GM23248 (cell line): Measurements from ENCODE around the gene LRSAM1. TPM values are rescaled to one million over a fixed set of nuclear protein-coding genes. Genes with fewer than 3 reads are reported as not detected.

ENCODE experiments used
- DNase-seq: peaks from one replicate; pipeline ENCODE4 v3.0.0-alpha.2; 2015
- H2AFZ ChIP-seq: fragments of 200-600 bp; sonication (generic); 2 replicates; pipeline ENCODE4 v1.6.1; 2016; ENCODE audit warnings: antibody characterized with exemption
- H3F3A ChIP-seq: fragments of 200-600 bp; sonication (generic); 2 replicates; pipeline ENCODE4 v1.6.1; 2016; ENCODE audit warnings: mild to moderate bottlenecking, antibody characterized with exemption, mixed run types; ENCODE audit not compliant: insufficient read depth
- H3K27ac ChIP-seq: fragments of 200-600 bp; sonication (generic); 2 replicates; pipeline ENCODE4 v1.5.1; 2016; ENCODE audit warnings: mild to moderate bottlenecking
- H3K27me3 ChIP-seq: fragments of 200-600 bp; sonication (generic); replicated peaks from 2 replicates; pipeline ENCODE4 v1.6.1; 2016; ENCODE audit warnings: mild to moderate bottlenecking; ENCODE audit not compliant: insufficient read depth
- H3K36me3 ChIP-seq: fragments of 200-600 bp; sonication (generic); 2 replicates; pipeline ENCODE4 v1.6.1; 2016; ENCODE audit warnings: low read depth, mild to moderate bottlenecking
- H3K4me1 ChIP-seq: fragments of 200-600 bp; sonication (generic); 2 replicates; pipeline ENCODE4 v1.6.1; 2016; ENCODE audit warnings: mild to moderate bottlenecking; ENCODE audit not compliant: insufficient read depth
- H3K4me2 ChIP-seq: fragments of 200-600 bp; sonication (generic); one replicate; pipeline ENCODE4 v1.6.1; 2016; ENCODE audit warnings: mild to moderate bottlenecking; ENCODE audit not compliant: unreplicated experiment
- H3K4me3 ChIP-seq: fragments of 200-600 bp; sonication (generic); 2 replicates; pipeline ENCODE4 v1.5.1; 2016; ENCODE audit warnings: mild to moderate bottlenecking
- H3K79me2 ChIP-seq: fragments of 200-600 bp; sonication (generic); 2 replicates; pipeline ENCODE4 v1.6.1; 2016; ENCODE audit warnings: mild to moderate bottlenecking; ENCODE audit not compliant: insufficient read depth
- H3K9ac ChIP-seq: fragments of 200-600 bp; sonication (generic); 2 replicates; pipeline ENCODE4 v1.6.1; 2016; ENCODE audit warnings: mild to moderate bottlenecking
- H3K9me2 ChIP-seq: fragments of 200-600 bp; sonication (generic); 2 replicates; pipeline ENCODE4 v1.6.1; 2016; ENCODE audit warnings: mixed run types, mild to moderate bottlenecking, moderate library complexity; ENCODE audit not compliant: insufficient read depth
- H3K9me3 ChIP-seq: fragments of 200-600 bp; sonication (generic); one replicate; pipeline ENCODE4 v1.6.1; 2017; ENCODE audit warnings: low read depth
- H4K20me1 ChIP-seq: fragments of 200-600 bp; sonication (generic); 2 replicates; pipeline ENCODE4 v1.6.0; 2016; ENCODE audit not compliant: insufficient read depth
- EZH2 ChIP-seq: fragments of 200-600 bp; sonication (generic); IDR thresholded peaks from 2 replicates; pipeline ENCODE4 v1.6.1; 2018; ENCODE audit warnings: antibody characterized with exemption, mild to moderate bottlenecking; ENCODE audit not compliant: insufficient read depth, poor library complexity, severe bottlenecking
- EZH2phosphoT487 ChIP-seq: fragments of 200-600 bp; sonication (generic); IDR thresholded peaks from 2 replicates; pipeline ENCODE4 v1.6.1; 2018; ENCODE audit warnings: antibody characterized with exemption, moderate library complexity, mild to moderate bottlenecking, low read depth; ENCODE audit not compliant: insufficient read depth
- WGBS, 2 experiments: methylation state at CpG; one replicate each; pipeline ENCODE4 v1.1.6; 2015 to 2017; ENCODE audit warnings: low lambda C conversion rate in 2 of 2, low coverage in 1 of 2; ENCODE audit errors: missing lambda C conversion rate in 2 of 2; 5-methylcytosine and 5-hydroxymethylcytosine counted together
- in situ Hi-C: fragments of 300-500 bp; cut with MboI; formaldehyde crosslinking; loops from 2 replicates; pipeline ENCODE4 v1.15.0; 2020
- polyA plus RNA-seq: library from polyadenylated mRNA; unstranded; fragments of >200 nt; fragmentation: Nextera tagmentation; extraction: Ambion mirVana; gene quantifications from 2 replicates; pipeline ENCODE4 v1.2.1, GENCODE V29; 2016
- total RNA-seq: library from RNA; depleted of rRNA; stranded (reverse); fragments of >200 nt; shearing (Covaris generic); gene quantifications from 2 replicates; pipeline ENCODE4 v1.2.3, GENCODE V29; 2014

The LRSAM1 gene
- total and polyA plus RNA-seq, 2 experiments from 2014 or later: 14.9 to 15.5 TPM

GRCh38 chr9:127506117-127506813 is 55.0 kb downstream of the LRSAM1 start:
- Histone ChIP-seq H3K4me3 (no peak overlapping the region), H3K79me2 (peaks cover 74% of the 10 kb centered on the region), H3K27ac (peak overlapping the region; percentile 27; the same call in 1 of the 2 replicates), H3K36me3 (peaks cover 70% of the 10 kb centered on the region), H2AFZ (no peak overlapping the region), H3K4me2 (no peak overlapping the region), H4K20me1 (no peaks in the 10 kb centered on the region), H3K9me2 (no peaks in the 10 kb centered on the region), H3K9me3 (no peaks in the 10 kb centered on the region), H3K4me1 (no peaks in the 10 kb centered on the region), H3K27me3 (no peaks in the 10 kb centered on the region), H3F3A (peaks cover 33% of the 10 kb centered on the region), H3K9ac (0 out of 2 replicates have a peak overlapping the region, but pooled peaks have one; percentile 21)
- WGBS, 2 experiments: 84 to 85% methylated on average over 10 to 12 of the region's 12 CpGs
- no peak for TF ChIP-seq EZH2phosphoT487
- no peak for TF ChIP-seq EZH2
- in situ Hi-C loops: no loop called here
- DNase-seq: peak; percentile 45

- H3K9ac ChIP-seq: 0 out of 2 replicates have a peak overlapping the region, but pooled peaks have one; percentile 21
- peaks cover 71% of the 10 kb centered on the region for H3K36me3 ChIP-seq
- DNase-seq: no peak
- TF ChIP-seq EZH2 (no peak), EZH2phosphoT487 (no peak)
- H3K27me3 ChIP-seq: no peaks in the 10 kb centered on the region
- in situ Hi-C loops: no loop called here
- H3K9me2 ChIP-seq: no peaks in the 10 kb centered on the region
- H2AFZ ChIP-seq: no peak overlapping the region
- no peak overlapping the region for H3K4me2 ChIP-seq
- H3K4me3 ChIP-seq: no peak overlapping the region
- H3K27ac ChIP-seq: no peak overlapping the region
- WGBS, 2 experiments: 84 to 89% methylated on average over 36 to 38 of the region's 42 CpGs
- no peaks in the 10 kb centered on the region for H4K20me1 ChIP-seq
- peaks cover 79% of the 10 kb centered on the region for H3K79me2 ChIP-seq
- no peaks in the 10 kb centered on the region for H3K9me3 ChIP-seq
- H3K4me1 ChIP-seq: no peaks in the 10 kb centered on the region
- H3F3A ChIP-seq: peaks cover 33% of the 10 kb centered on the region
Observed at GRCh38 chr9:127506814-127507750, 55.8 kb downstream of the LRSAM1 start.

- in situ Hi-C loops: no loop called here
- Histone ChIP-seq H2AFZ (no peak overlapping the region), H3F3A (peaks cover 36% of the 10 kb centered on the region), H3K79me2 (peaks cover 86% of the 10 kb centered on the region), H3K9ac (no peak overlapping the region), H3K4me1 (no peaks in the 10 kb centered on the region), H3K9me2 (no peaks in the 10 kb centered on the region), H3K9me3 (no peaks in the 10 kb centered on the region), H3K4me2 (no peak overlapping the region), H3K27ac (no peak overlapping the region), H3K36me3 (peaks cover 74% of the 10 kb centered on the region), H3K27me3 (no peaks in the 10 kb centered on the region), H3K4me3 (no peak overlapping the region), H4K20me1 (no peaks in the 10 kb centered on the region)
- DNase-seq: no peak
- WGBS, 2 experiments: 89 to 90% methylated on average over 38 to 40 of the region's 40 CpGs
- TF ChIP-seq EZH2: no peak
- no peak for TF ChIP-seq EZH2phosphoT487
Observed at GRCh38 chr9:127507751-127508648, 56.7 kb downstream of the LRSAM1 start.

GRCh38 chr9:127508901-127509260 is 57.6 kb downstream of the LRSAM1 start:
- Histone ChIP-seq H3K36me3 (peaks cover 82% of the 10 kb centered on the region), H3K4me2 (no peak overlapping the region), H3K27ac (no peak overlapping the region), H3K4me3 (no peak overlapping the region), H3K9ac (no peak overlapping the region), H3K27me3 (no peaks in the 10 kb centered on the region), H2AFZ (no peak overlapping the region), H4K20me1 (no peaks in the 10 kb centered on the region), H3K9me3 (no peaks in the 10 kb centered on the region), H3F3A (peaks cover 39% of the 10 kb centered on the region), H3K4me1 (no peaks in the 10 kb centered on the region), H3K9me2 (no peaks in the 10 kb centered on the region), H3K79me2 (peaks cover 95% of the 10 kb centered on the region)
- DNase-seq: no peak
- 89 to 90% methylated on average over 3 to 19 of the region's 19 CpGs for WGBS, 2 experiments
- TF ChIP-seq EZH2: no peak
- no peak for TF ChIP-seq EZH2phosphoT487
- in situ Hi-C loops: no loop called here
